Measurements from ENCODE around the gene SKIL.

The SKIL gene

GRCh38 chr3:170352936-170353335 lies 4.6 kb upstream of the SKIL start:
- no peak for DNase-seq

GRCh38 chr3:170353485-170353884 lies 4.0 kb upstream of the SKIL start:
- DNase-seq: no peak

GRCh38 chr3:170354760-170355159 lies 2.8 kb upstream of the SKIL start:
- DNase-seq: no peak

- DNase-seq: peak in 2 of 3 experiments; percentile 87 to 88
These were observed 1.5 kb upstream of the SKIL start for GRCh38 chr3:170355738-170356595.

GRCh38 chr3:170356596-170357175 lies 829 bp upstream of the SKIL start:
- peak in 2 of 3 experiments; percentile 42 to 98 for DNase-seq

GRCh38 chr3:170358042-170359010 lies 811 bp downstream of the SKIL start:
- peak; percentile 38 to 83 (median 81) for DNase-seq

GRCh38 chr3:170359178-170359704 lies 1.7 kb downstream of the SKIL start:
- DNase-seq: no peak

- DNase-seq: no peak
These were observed 3.0 kb downstream of the SKIL start for GRCh38 chr3:170360466-170360865.

GRCh38 chr3:170360916-170361315 lies 3.4 kb downstream of the SKIL start:
- no peak for DNase-seq

GRCh38 chr3:170361711-170362110 lies 4.2 kb downstream of the SKIL start:
- DNase-seq: no peak

GRCh38 chr3:170363471-170363994 lies 6.0 kb downstream of the SKIL start:
- no peak for DNase-seq

GRCh38 chr3:170364965-170365364 lies 7.5 kb downstream of the SKIL start:
- DNase-seq: no peak

GRCh38 chr3:170367797-170368196 lies 10.3 kb downstream of the SKIL start:
- DNase-seq: no peak

GRCh38 chr3:170368921-170369320 lies 11.4 kb downstream of the SKIL start:
- DNase-seq: no peak

GRCh38 chr3:170372190-170372879 lies 14.8 kb downstream of the SKIL start:
- DNase-seq: peak in 1 of 3 experiments; percentile 42

- DNase-seq: no peak
These were observed 26.1 kb downstream of the SKIL start for GRCh38 chr3:170383567-170383966.

- DNase-seq: no peak
These were observed 29.0 kb downstream of the SKIL start for GRCh38 chr3:170386468-170386867.

- DNase-seq: no peak
These were observed 30.4 kb downstream of the SKIL start for GRCh38 chr3:170387950-170388349.

GRCh38 chr3:170391108-170391507 lies 33.6 kb downstream of the SKIL start:
- no peak for DNase-seq

GRCh38 chr3:170397685-170398084 lies 40.2 kb downstream of the SKIL start:
- peak in 1 of 3 experiments; percentile 35 for DNase-seq

GRCh38 chr3:170405101-170405500 lies 47.6 kb downstream of the SKIL start:
- DNase-seq: no peak

GRCh38 chr3:170410428-170411029 lies 53.0 kb downstream of the SKIL start:
- peak; percentile 4 to 71 (median 16) for DNase-seq

All from NCI-H1417 (cell line).